Astrocyte (in vitro differentiated cells and primary cell): ENCODE measurements around the gene ZNF648. TPM values are rescaled to one million over a fixed set of nuclear protein-coding genes. Genes with fewer than 3 reads are reported as not detected.
"Not testable (repeated sequence)": the region's sequence is repeated elsewhere in the genome, so short reads cannot be mapped to it uniquely, and the experiment has no call there.

Source experiments
- DNase-seq: peaks from one replicate; pipeline ENCODE4 v3.0.0-alpha.2; 2010; ENCODE audit warnings: low read depth
- FAIRE-seq: peaks from 2 replicates; lab custom pipeline; 2011; peaks lifted over from hg19 to GRCh38; lab: Jason Lieb, UNC
- H2AFZ ChIP-seq: 2 replicates; pipeline ENCODE4 v1.6.0; 2012; ENCODE audit warnings: low read depth, low read length, inconsistent platforms
- H3K27ac ChIP-seq: 2 replicates; pipeline ENCODE4 v1.5.1; 2011; ENCODE audit warnings: low read depth, low read length, inconsistent platforms
- H3K27me3 ChIP-seq: 2 replicates; pipeline ENCODE4 v1.6.0; 2011; ENCODE audit warnings: low read length, inconsistent platforms; ENCODE audit not compliant: insufficient read depth
- H3K36me3 ChIP-seq: 2 replicates; pipeline ENCODE4 v1.5.1; 2011; ENCODE audit warnings: low read length, inconsistent platforms; ENCODE audit not compliant: insufficient read depth
- H3K4me1 ChIP-seq: 2 replicates; pipeline ENCODE4 v1.5.1; 2011; ENCODE audit warnings: low read length, inconsistent platforms; ENCODE audit not compliant: insufficient read depth
- H3K4me2 ChIP-seq: 2 replicates; pipeline ENCODE4 v1.6.0; 2012; ENCODE audit warnings: low read length, inconsistent platforms
- H3K4me3 ChIP-seq: 2 replicates; pipeline ENCODE4 v1.5.1; 2011; ENCODE audit warnings: low read depth, mild to moderate bottlenecking, low read length, inconsistent platforms; ENCODE audit not compliant: insufficient read depth
- H3K79me2 ChIP-seq: 2 replicates; pipeline ENCODE4 v1.6.0; 2012; ENCODE audit warnings: mild to moderate bottlenecking, low read length, inconsistent platforms; ENCODE audit not compliant: insufficient read depth
- H3K9ac ChIP-seq: 2 replicates; pipeline ENCODE4 v1.6.0; 2012; ENCODE audit warnings: mild to moderate bottlenecking, low read length, inconsistent platforms
- H3K9me3 ChIP-seq: 2 replicates; pipeline ENCODE4 v1.5.1; 2012; ENCODE audit warnings: low read depth, mild to moderate bottlenecking, low read length, inconsistent platforms; ENCODE audit not compliant: insufficient read depth
- H4K20me1 ChIP-seq: 2 replicates; pipeline ENCODE4 v1.6.0; 2012; ENCODE audit warnings: low read length, inconsistent platforms; ENCODE audit not compliant: insufficient read depth
- H3K27ac Mint-ChIP-seq: one replicate; pipeline ENCODE4 v1.8.0; 2021; ENCODE audit warnings: mild to moderate bottlenecking, mixed read lengths; ENCODE audit not compliant: unreplicated experiment
- H3K27me3 Mint-ChIP-seq: one replicate; pipeline ENCODE4 v1.8.0; 2021; ENCODE audit warnings: low read depth, mixed read lengths; ENCODE audit not compliant: unreplicated experiment
- H3K36me3 Mint-ChIP-seq: one replicate; pipeline ENCODE4 v1.8.0; 2021; ENCODE audit warnings: low read depth, mixed read lengths; ENCODE audit not compliant: unreplicated experiment
- H3K4me1 Mint-ChIP-seq: one replicate; pipeline ENCODE4 v1.8.0; 2021; ENCODE audit warnings: low read depth, mixed read lengths; ENCODE audit not compliant: unreplicated experiment
- H3K4me3 Mint-ChIP-seq: one replicate; pipeline ENCODE4 v1.8.0; 2021; ENCODE audit warnings: mild to moderate bottlenecking, moderate library complexity, mixed read lengths; ENCODE audit not compliant: unreplicated experiment
- H3K9me3 Mint-ChIP-seq: one replicate; pipeline ENCODE4 v1.8.0; 2021; ENCODE audit warnings: mild to moderate bottlenecking, mixed read lengths; ENCODE audit not compliant: unreplicated experiment
- EZH2 ChIP-seq: IDR thresholded peaks from 2 replicates; pipeline ENCODE4 v1.6.1; 2012; ENCODE audit warnings: mild to moderate bottlenecking, low read length, inconsistent platforms; ENCODE audit not compliant: insufficient read depth
- total RNA-seq: library from RNA; stranded (reverse); gene quantifications from 2 replicates; pipeline ENCODE4 v1.2.1, GENCODE V29; 2021
- TF ChIP-seq, protein P1 (sequence below): IDR thresholded peaks from 2 replicates; pipeline ENCODE4 v1.5.1; 2011; ENCODE audit warnings: low read depth, mild to moderate bottlenecking, inconsistent platforms, low read length, moderate library complexity; ENCODE audit not compliant: insufficient read depth

Gene ZNF648
- total RNA-seq, 1 donor from 2014 or later, result not detected

DNA sequence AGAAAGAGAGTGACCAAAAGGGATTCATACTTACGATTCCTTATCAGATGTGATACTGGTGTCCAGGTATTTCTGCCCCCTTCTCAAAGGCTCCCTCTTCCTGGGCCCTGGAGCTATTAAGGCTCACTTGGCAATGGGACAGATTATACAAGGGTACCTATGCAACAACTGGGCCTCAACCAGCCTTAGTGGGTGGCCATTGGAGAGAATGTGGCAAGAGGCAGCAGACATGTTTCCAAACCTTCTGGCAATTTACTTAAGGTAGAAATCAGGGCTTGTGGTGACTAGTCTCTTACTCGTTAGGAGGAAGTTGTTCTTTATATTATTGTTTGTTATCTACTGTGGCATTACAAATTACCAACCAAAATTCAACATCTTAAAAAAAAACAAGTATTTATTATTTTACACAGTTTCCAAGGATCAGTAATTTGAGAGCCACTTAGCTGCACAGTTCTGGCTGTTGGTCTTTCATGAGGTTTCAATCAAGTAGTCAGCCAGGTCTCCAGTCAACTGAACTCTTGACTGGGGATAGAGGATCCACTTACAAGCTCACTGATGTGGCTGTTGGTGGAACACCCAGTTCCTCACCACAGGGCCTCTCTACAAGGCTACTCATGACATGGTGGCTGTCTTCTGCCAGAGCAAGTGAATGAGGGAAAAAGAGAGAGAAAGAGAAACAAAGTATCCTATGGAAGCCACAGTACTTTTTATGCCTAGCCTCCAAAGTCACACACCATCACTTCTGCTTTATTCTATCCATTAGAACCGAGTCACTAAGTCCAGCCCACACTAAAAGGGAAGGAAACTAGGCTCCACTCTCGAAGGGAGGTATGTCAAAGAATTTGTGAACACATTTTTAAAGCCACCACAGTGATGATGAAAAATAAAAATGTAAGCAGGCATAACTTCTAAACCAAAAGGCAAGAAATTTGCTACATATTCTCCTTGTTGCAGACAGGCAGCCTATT, 10.7 kb downstream of the ZNF648 start:
- FAIRE-seq (no peak), DNase-seq (no peak)
- TF ChIP-seq, protein P1, sequence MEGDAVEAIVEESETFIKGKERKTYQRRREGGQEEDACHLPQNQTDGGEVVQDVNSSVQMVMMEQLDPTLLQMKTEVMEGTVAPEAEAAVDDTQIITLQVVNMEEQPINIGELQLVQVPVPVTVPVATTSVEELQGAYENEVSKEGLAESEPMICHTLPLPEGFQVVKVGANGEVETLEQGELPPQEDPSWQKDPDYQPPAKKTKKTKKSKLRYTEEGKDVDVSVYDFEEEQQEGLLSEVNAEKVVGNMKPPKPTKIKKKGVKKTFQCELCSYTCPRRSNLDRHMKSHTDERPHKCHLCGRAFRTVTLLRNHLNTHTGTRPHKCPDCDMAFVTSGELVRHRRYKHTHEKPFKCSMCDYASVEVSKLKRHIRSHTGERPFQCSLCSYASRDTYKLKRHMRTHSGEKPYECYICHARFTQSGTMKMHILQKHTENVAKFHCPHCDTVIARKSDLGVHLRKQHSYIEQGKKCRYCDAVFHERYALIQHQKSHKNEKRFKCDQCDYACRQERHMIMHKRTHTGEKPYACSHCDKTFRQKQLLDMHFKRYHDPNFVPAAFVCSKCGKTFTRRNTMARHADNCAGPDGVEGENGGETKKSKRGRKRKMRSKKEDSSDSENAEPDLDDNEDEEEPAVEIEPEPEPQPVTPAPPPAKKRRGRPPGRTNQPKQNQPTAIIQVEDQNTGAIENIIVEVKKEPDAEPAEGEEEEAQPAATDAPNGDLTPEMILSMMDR, result no peak
- TF ChIP-seq EZH2, result no peak
- no peaks in the 10 kb centered on the region for H3K36me3 Mint-ChIP-seq
- no peaks in the 10 kb centered on the region for H3K27me3 Mint-ChIP-seq
- no peak overlapping the region for H3K27ac ChIP-seq
- H3K9ac ChIP-seq, result no peak overlapping the region
- no peak overlapping the region for H3K4me2 ChIP-seq
- H3K4me3 Mint-ChIP-seq, result no peak overlapping the region
- H3K4me3 ChIP-seq, result no peak overlapping the region
- no peaks in the 10 kb centered on the region for H3K9me3 Mint-ChIP-seq
- no peaks in the 10 kb centered on the region for H4K20me1 ChIP-seq
- H2AFZ ChIP-seq, result no peak overlapping the region
- no peaks in the 10 kb centered on the region for H3K27me3 ChIP-seq
- no peaks in the 10 kb centered on the region for H3K4me1 ChIP-seq
- no peak overlapping the region for H3K27ac Mint-ChIP-seq
- no peaks in the 10 kb centered on the region for H3K36me3 ChIP-seq
- no peaks in the 10 kb centered on the region for H3K79me2 ChIP-seq
- no peaks in the 10 kb centered on the region for H3K4me1 Mint-ChIP-seq
- no peaks in the 10 kb centered on the region for H3K9me3 ChIP-seq

DNA sequence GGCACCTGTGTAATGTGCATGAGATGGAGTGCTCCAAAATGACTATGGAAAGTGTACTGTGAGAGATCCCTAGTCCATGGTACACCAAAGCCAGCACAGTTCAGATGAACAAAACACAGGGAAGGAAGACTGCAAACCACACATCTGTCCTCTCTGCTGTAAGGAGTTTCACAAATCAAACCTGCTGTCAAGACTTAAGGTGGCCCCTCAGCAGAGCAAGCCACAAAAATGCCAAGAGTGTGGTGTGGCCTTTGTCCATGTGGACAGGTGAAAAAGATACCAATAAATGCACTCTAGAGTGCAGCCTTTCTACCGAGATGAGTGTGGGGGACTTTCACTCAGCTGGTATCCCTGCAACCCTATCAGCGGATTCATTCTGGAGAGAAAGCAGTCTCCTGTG, 12.9 kb downstream of the ZNF648 start:
- Mint-ChIP-seq H3K4me1 (no peaks in the 10 kb centered on the region), H3K27me3 (no peaks in the 10 kb centered on the region), H3K27ac (no peak overlapping the region), H3K9me3 (peaks cover 8% of the 10 kb centered on the region), H3K36me3 (no peaks in the 10 kb centered on the region), H3K4me3 (no peak overlapping the region)
- TF ChIP-seq EZH2, result no peak
- TF ChIP-seq, protein P1, result no peak
- Histone ChIP-seq H3K4me2 (no peak overlapping the region), H3K4me3 (no peak overlapping the region), H3K9ac (no peak overlapping the region), H3K9me3 (no peaks in the 10 kb centered on the region), H3K36me3 (no peaks in the 10 kb centered on the region), H3K79me2 (no peaks in the 10 kb centered on the region), H3K27me3 (no peaks in the 10 kb centered on the region), H3K4me1 (no peaks in the 10 kb centered on the region), H3K27ac (no peak overlapping the region), H4K20me1 (no peaks in the 10 kb centered on the region), H2AFZ (no peak overlapping the region)
- FAIRE-seq (no peak), DNase-seq (no peak)

DNA sequence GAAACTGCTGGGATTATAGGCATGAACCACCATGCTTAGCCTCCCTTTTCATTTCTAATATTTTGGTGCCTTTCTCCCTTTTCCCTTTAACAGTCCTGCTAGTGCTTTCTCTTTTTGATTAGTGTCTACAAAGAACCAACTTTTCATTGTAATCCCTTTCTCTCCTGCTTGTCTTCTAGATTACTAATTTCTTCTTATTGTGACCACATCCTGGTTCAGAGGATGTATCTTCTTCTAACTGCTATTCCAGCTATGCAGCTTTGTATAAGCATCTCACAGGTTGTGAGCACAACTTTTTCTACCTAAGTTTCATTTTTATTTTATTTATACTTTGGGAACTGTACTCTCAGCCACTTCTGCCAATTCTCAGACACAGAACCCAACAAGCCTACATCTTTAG, 14.7 kb downstream of the ZNF648 start:
- no peak for TF ChIP-seq EZH2
- TF ChIP-seq, protein P1, result no peak
- Histone ChIP-seq H4K20me1 (no peaks in the 10 kb centered on the region), H3K27me3 (no peaks in the 10 kb centered on the region), H3K4me2 (no peak overlapping the region), H3K9ac (no peak overlapping the region), H3K27ac (no peak overlapping the region), H3K4me1 (no peaks in the 10 kb centered on the region), H2AFZ (no peak overlapping the region), H3K9me3 (no peaks in the 10 kb centered on the region), H3K4me3 (no peak overlapping the region), H3K36me3 (no peaks in the 10 kb centered on the region), H3K79me2 (no peaks in the 10 kb centered on the region)
- no peaks in the 10 kb centered on the region for H3K27me3 Mint-ChIP-seq
- no peak for FAIRE-seq
- no peak overlapping the region for H3K4me3 Mint-ChIP-seq
- H3K4me1 Mint-ChIP-seq, result no peaks in the 10 kb centered on the region
- peaks cover 8% of the 10 kb centered on the region for H3K9me3 Mint-ChIP-seq
- no peak for DNase-seq
- no peaks in the 10 kb centered on the region for H3K36me3 Mint-ChIP-seq
- no peak overlapping the region for H3K27ac Mint-ChIP-seq

DNA sequence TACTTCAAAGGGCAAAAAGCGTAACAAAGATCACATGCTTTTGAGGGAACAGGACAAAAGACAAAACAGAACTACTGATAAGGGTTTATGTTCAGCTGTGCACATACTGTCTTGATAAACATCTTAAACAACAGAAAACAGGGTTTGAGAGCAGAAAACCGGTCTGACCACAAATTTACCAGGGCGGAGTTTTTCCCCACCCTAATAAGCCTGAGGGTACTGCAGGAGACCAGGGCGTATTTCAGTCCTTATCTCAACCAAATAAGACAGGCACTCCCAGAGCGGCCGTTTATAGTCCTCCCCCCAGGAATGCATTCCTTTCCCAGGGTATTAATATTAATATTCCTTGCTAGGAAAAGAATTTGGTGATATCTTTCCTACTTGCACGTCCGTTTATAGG, 16.0 kb downstream of the ZNF648 start:
- H3K4me1 ChIP-seq, H3K27me3 Mint-ChIP-seq, H4K20me1 ChIP-seq, H3K4me1 Mint-ChIP-seq, H3K4me3 ChIP-seq, H3K27ac Mint-ChIP-seq, FAIRE-seq, H3K36me3 ChIP-seq, H3K9me3 Mint-ChIP-seq, H3K36me3 Mint-ChIP-seq, H2AFZ ChIP-seq, H3K27me3 ChIP-seq, H3K9me3 ChIP-seq, H3K27ac ChIP-seq, DNase-seq, H3K4me2 ChIP-seq, H3K4me3 Mint-ChIP-seq, H3K9ac ChIP-seq, H3K79me2 ChIP-seq: not testable (repeated sequence)
